ENCODE measurements around the gene MGARP. TPM values are rescaled to one million over a fixed set of nuclear protein-coding genes. Genes with fewer than 3 reads are reported as not detected.

MGARP gene
- total RNA-seq, 4 donors from 2014 or later = 0.63 to 20.6 (median 7.5) TPM

DNA sequence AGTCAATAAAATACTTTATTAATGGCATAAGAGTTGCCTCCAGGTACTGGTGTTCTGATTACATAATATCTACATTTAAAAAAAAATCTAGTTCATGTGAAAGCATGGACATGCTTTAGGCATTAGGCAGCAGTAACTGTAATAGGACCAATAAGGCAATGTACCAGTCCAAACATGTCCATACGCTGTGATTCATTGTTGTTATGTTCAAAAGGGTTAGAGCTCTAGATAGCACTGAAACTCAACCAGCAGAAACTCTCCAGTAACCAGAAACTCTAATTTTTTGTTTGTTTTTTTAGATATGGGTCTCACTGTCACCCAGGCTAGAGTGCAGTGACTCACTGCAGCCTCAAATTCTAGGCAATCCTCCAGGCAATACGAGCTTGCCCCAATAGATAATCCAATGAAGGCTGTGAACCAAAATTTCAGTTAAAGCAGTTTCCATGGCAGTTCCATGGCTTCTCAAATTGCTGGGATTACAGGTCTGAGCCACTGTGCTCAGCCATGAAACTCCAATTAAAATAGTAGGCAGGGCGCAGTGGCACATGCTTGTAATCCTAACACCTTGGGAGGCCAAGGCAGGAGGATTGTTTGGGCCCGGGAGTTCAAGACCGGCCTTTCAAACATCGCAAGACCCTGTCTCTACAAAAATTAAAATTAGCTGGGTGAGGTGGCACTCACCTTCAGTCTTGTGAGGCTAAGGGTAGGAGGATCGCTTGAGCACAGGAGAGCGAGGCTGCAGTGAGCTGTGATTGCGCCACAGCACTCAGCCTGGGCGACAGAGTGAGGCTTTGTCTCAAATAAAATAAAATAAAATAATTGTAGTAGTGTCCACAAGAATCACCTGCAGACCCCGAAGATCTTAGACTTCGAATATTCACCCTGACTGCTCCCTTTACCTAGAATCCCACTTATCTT lies 36.3 kb downstream of the MGARP start:
- ATAC-seq (ENCODE audit: low FRiP score) = peak; percentile 44
- DNase-seq (ENCODE audit: low spot score) = no peak
- no peak for TF ChIP-seq CTCF (IDR thresholded peaks at IDR 0.05)

DNA sequence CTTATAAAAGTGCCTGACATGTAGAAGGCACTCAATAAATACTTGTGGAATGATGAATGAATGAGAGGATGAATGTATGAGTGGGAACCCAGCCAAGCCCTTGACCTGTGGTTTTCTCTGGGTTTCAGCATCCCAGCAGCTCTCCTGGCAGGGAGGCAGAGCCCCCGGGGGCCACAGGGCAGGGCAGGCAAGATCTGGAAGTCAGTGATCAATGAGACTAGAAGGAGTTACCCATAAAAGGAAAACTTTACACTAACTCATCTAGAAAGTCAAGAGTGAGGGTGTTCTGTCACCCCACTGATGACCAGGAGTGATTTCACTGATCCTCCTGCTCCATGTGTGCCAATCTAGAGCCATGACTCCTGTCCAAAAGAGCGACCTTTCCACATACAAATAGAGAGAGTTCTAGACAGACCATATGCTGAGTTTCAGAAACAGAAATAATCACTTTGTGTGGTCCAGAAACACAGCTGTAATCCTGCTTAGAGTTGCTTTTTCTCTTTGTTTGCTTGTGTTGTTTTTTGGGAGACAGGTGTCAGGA lies 37.4 kb downstream of the MGARP start:
- TF ChIP-seq CTCF (IDR thresholded peaks at IDR 0.05) = no peak
- DNase-seq (ENCODE audit: low spot score) = no peak
- no peak for ATAC-seq (ENCODE audit: low FRiP score)

DNA sequence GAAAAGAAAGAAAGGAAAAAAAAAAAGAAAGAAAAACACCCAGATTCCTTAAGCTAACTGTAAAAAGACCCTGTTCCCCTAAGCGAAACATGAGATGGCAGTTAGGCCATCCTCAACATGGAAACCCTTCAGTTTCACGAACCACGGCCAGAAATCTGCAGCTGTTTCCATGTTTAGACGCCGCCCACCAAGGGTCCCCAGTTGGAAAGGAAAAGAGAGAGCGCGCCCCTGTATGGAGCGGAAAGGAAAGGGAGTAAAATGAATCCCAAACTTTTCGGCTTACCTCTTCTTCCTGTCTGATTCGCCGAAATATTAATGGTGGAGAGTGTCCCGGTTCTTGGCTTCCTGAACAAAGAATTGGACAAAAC lies 38.3 kb downstream of the MGARP start:
- TF ChIP-seq CTCF (IDR thresholded peaks at IDR 0.05) = no peak
- ATAC-seq (ENCODE audit: low FRiP score) (no peak), DNase-seq (ENCODE audit: low spot score) (no peak)

GRCh38 chr4:139241086-139241783 lies 38.8 kb downstream of the MGARP start:
- DNase-seq (ENCODE audit: low spot score) = no peak
- TF ChIP-seq CTCF (IDR thresholded peaks at IDR 0.05) = no peak

DNA sequence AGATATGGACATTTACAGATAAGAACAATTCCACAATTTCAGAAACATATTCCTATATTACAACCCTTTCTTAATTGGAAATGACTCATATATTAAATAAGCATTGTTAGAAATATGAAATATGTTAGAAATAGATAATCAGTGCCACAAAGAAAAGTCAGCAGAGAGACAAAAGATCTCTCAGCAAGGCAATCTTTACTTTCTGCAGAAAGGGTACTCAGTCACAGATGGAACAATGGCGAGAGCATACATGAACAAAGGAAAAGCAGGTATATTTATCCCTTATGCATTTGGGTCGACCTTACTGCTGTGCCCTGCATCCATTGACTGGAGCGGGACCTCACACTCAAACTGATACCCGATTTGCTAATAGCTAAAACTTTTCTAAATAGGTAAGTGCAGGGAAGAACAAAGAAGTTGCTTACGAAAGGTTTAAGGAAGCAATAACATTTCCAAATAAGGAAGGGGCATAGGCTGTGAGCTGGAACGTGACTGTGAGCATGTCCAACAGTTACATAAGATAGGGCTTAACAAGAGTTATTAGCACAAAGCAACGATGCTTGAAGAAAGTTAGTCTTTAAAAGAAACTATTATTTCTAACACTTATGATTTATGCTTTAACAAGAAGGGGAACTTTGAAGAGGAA lies 40.8 kb downstream of the MGARP start:
- TF ChIP-seq CTCF (IDR thresholded peaks at IDR 0.05) = no peak
- ATAC-seq (ENCODE audit: low FRiP score) (no peak), DNase-seq (ENCODE audit: low spot score) (no peak)

More at GRCh38 chr4:139241086-139241783, 38.8 kb downstream of the MGARP start:
- no peak for ATAC-seq (ENCODE audit: low FRiP score)

DNA sequence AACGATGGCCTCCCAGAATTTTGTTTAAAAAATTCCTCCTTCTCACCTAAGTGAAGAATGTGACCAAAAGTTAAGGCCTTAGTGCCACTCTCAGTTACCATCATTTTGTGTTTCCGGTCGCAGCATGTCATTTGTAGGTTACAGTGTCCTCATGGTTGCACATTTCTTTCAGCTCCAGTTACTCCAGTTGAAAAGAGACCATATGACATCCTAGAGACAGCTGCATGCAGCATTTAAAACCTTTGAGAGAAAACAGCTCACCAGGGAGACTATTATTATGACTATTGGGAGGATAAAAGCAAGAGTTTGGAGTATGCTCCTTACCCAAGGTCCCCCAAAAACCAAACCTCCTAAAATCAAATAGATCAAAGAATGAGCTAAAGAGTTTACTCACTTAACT lies 45.8 kb downstream of the MGARP start:
- no peak for TF ChIP-seq CTCF (IDR thresholded peaks at IDR 0.05)
- no peak for DNase-seq (ENCODE audit: low spot score)
- no peak for ATAC-seq (ENCODE audit: low FRiP score)

All from omental fat pad (tissue), 4 donors.